Prostate gland (tissue), 2 donors: ENCODE results near the gene TBC1D5. TPM values are rescaled to one million over a fixed set of nuclear protein-coding genes. Genes with fewer than 3 reads are reported as not detected.

Source experiments
- DNase-seq: peaks from one replicate; pipeline ENCODE4 v3.0.0-alpha.2; 2019; ENCODE audit warnings: low spot score
- H3K27ac ChIP-seq, 2 donors: fragments of 200-600 bp; sonication (generic); 2 replicates each; pipeline ENCODE4 v1.5.1; 2017 to 2019
- H3K27me3 ChIP-seq: fragments of 200-600 bp; sonication (generic); replicated peaks from 2 replicates; pipeline ENCODE4 v1.5.1; 2019; ENCODE audit not compliant: insufficient read depth
- H3K36me3 ChIP-seq, 2 donors: fragments of 200-600 bp; sonication (generic); 1 replicate in 1 of 2; 2 replicates in 1 of 2; pipeline versions ENCODE4 v1.5.1 to v1.8.1; 2017 to 2019
- H3K4me1 ChIP-seq: fragments of 200-600 bp; sonication (generic); replicated peaks from 2 replicates; pipeline ENCODE4 v1.5.1; 2019
- H3K4me3 ChIP-seq, 2 donors: fragments of 200-600 bp; sonication (generic); 2 replicates each; pipeline ENCODE4 v1.5.1; 2017 to 2019
- H3K9me3 ChIP-seq: fragments of 200-600 bp; sonication (generic); 2 replicates; pipeline ENCODE4 v1.5.1; 2017
- POLR2A ChIP-seq: fragments of 450-650 bp; IDR thresholded peaks from one replicate; pipeline ENCODE4 v1.6.1; 2016; ENCODE audit warnings: antibody characterized with exemption, mild to moderate bottlenecking
- POLR2AphosphoS5 ChIP-seq: sonication (generic); formaldehyde crosslinking; IDR thresholded peaks from one replicate; pipeline ENCODE4 v1.6.1; 2017; ENCODE audit warnings: antibody characterized with exemption
- WGBS: methylation state at CpG from one replicate; pipeline ENCODE4 v1.1.5; 2018; 5-methylcytosine and 5-hydroxymethylcytosine counted together
- intact Hi-C: fragments of 100-400 bp; cut with DNase I; formaldehyde crosslinking; loops from one replicate; pipeline ENCODE4 v1.14.2; 2022
- total RNA-seq, 2 donors: library from RNA; depleted of rRNA; stranded (reverse); fragments of >200 nt; gene quantifications; one replicate each; pipeline ENCODE4 v1.1.0, GENCODE V29; 2016
- TF ChIP-seq, protein P1 (sequence below), 4 experiments: fragments of 200-600 bp in 2 of 4; fragments of 450-650 bp in 2 of 4; sonication (generic) in 2 of 4; IDR thresholded peaks; 1 replicate in 3 of 4; 2 replicates in 1 of 4; pipeline ENCODE4 v1.5.1; 2016 to 2019; ENCODE audit warnings: antibody characterized with exemption in 4 of 4, mild to moderate bottlenecking in 2 of 4, moderate library complexity in 2 of 4

TBC1D5 gene
- total RNA-seq, 2 donors from 2014 or later: 64.8 to 99.2 TPM

DNA sequence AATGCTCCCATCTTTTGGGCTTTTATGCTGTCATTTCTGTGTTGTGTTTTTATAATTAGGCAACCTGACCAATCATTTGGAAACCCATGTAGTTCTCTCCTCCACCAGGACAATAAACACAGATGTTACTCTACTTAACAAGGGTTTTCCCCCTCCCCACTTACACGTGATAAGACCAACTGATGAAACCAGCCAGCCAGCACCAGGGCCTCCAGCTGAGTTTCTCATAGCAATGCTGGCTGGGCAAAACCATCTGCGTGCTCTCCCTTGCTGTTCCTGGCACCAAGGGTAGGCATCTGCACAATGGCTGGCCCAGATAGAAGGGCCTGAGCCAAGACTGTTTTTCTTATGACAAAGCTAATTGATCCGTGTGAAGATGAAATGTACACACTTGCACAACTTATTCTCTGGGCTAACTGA, 547.2 kb downstream of the TBC1D5 start:
- no peak overlapping the region for H3K4me3 ChIP-seq
- H3K36me3 ChIP-seq: no peaks in the 10 kb centered on the region
- no peaks in the 10 kb centered on the region for H3K9me3 ChIP-seq
- intact Hi-C loops: no loop called here
- no peaks in the 10 kb centered on the region for H3K4me1 ChIP-seq
- DNase-seq: no peak
- WGBS: 33% methylated on average over 3 of the region's 3 CpGs
- no peak overlapping the region for H3K27ac ChIP-seq
- TF ChIP-seq POLR2A: no peak
- TF ChIP-seq POLR2AphosphoS5: no peak
- TF ChIP-seq, protein P1, sequence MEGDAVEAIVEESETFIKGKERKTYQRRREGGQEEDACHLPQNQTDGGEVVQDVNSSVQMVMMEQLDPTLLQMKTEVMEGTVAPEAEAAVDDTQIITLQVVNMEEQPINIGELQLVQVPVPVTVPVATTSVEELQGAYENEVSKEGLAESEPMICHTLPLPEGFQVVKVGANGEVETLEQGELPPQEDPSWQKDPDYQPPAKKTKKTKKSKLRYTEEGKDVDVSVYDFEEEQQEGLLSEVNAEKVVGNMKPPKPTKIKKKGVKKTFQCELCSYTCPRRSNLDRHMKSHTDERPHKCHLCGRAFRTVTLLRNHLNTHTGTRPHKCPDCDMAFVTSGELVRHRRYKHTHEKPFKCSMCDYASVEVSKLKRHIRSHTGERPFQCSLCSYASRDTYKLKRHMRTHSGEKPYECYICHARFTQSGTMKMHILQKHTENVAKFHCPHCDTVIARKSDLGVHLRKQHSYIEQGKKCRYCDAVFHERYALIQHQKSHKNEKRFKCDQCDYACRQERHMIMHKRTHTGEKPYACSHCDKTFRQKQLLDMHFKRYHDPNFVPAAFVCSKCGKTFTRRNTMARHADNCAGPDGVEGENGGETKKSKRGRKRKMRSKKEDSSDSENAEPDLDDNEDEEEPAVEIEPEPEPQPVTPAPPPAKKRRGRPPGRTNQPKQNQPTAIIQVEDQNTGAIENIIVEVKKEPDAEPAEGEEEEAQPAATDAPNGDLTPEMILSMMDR (IDR thresholded peaks at IDR 0.05): no peak
- no peaks in the 10 kb centered on the region for H3K27me3 ChIP-seq

DNA sequence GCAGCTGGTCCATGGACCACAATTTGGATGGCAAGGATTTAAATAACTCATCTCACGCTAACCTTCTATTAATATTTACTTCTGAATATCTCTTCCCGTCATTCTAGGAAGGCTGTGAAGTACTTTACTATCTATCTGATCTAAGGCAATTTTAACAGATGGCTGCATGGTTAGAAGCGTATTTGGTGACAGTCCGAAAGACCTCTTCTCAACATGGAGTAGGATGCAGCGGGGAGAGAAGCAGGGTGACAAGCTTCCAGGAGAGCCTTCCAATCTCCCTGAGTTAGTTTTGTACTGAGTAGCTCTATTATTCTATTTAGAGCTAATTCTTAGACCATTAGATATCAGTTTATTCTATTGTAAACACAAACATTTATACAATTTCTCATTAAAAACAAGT, 548.3 kb downstream of the TBC1D5 start:
- intact Hi-C loops: no loop called here
- Histone ChIP-seq H3K4me3 (no peak overlapping the region), H3K27ac (no peak overlapping the region), H3K4me1 (no peaks in the 10 kb centered on the region), H3K9me3 (no peaks in the 10 kb centered on the region), H3K36me3 (no peaks in the 10 kb centered on the region), H3K27me3 (no peaks in the 10 kb centered on the region)
- no peak for DNase-seq
- TF ChIP-seq, protein P1 (IDR thresholded peaks at IDR 0.05): no peak
- TF ChIP-seq POLR2AphosphoS5 (no peak), POLR2A (no peak)
- 83% methylated on average over 5 of the region's 5 CpGs for WGBS

DNA sequence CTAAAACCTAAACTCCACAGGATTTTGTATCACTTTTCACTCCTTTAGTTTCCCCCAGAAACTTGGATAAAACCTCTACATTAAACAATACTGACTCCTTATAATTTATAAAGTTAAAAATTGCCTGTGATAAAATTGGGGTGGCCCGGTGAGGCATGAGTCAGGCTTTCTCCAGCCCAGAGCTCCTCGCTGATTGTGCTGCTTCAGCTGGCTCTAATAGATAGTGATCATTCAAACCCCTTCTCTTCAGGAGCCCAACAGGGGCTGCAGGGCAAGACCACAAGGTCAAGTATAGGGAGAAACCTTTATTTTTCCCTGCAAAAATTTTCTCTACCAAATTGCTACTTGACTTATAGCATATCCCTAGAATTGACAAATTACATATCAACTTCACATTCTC, 549.4 kb downstream of the TBC1D5 start:
- H3K36me3 ChIP-seq: no peaks in the 10 kb centered on the region
- no peak overlapping the region for H3K4me3 ChIP-seq
- no peaks in the 10 kb centered on the region for H3K9me3 ChIP-seq
- H3K27me3 ChIP-seq: no peaks in the 10 kb centered on the region
- no peaks in the 10 kb centered on the region for H3K4me1 ChIP-seq
- 89% methylated on average over 2 of the region's 2 CpGs for WGBS
- TF ChIP-seq POLR2AphosphoS5: no peak
- TF ChIP-seq, protein P1 (IDR thresholded peaks at IDR 0.05): no peak
- no peak for TF ChIP-seq POLR2A
- H3K27ac ChIP-seq: no peak overlapping the region
- no peak for DNase-seq
- intact Hi-C loops: no loop called here

DNA sequence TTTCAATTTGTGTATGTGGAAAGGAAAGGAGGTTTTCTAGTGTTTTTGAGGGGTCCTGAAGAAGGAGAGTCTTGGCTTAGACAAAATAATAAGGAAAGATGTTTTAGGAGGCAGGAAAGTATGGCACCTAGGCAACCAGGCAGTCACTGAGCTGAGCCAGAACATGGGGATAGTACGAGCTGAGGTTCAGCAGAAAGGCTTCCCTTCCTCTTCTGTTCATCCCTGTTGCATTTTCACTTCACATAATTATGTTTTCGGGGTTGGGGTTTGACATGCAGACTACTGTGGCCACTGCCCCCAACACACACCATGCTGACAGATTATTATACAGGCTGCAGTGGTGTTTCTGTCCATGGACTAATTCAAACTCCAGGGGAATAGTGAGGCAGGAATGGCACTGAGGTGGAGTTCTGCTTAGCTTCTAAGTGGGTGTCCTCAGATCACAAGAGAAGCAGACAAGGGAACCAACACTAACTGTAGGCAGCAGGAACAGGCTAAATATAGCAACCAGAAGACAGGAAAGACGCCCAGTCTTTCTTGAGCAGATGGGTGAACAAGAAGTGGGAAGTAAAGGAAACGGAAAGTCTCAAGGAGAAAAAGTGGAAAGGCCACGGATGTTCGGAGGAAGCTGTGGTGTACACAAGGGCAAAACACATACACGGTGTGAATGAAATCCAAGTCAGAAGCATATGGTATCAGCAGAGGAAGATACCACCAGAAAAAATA, 551.9 kb downstream of the TBC1D5 start:
- no peak for DNase-seq
- no peaks in the 10 kb centered on the region for H3K9me3 ChIP-seq
- H3K4me3 ChIP-seq: no peak overlapping the region
- intact Hi-C loops: no loop called here
- no peaks in the 10 kb centered on the region for H3K27me3 ChIP-seq
- H3K36me3 ChIP-seq: no peaks in the 10 kb centered on the region
- 93% methylated on average over 7 of the region's 7 CpGs for WGBS
- no peak for TF ChIP-seq POLR2A
- TF ChIP-seq POLR2AphosphoS5: no peak
- TF ChIP-seq, protein P1 (IDR thresholded peaks at IDR 0.05): no peak
- H3K27ac ChIP-seq: no peak overlapping the region
- H3K4me1 ChIP-seq: no peaks in the 10 kb centered on the region

DNA sequence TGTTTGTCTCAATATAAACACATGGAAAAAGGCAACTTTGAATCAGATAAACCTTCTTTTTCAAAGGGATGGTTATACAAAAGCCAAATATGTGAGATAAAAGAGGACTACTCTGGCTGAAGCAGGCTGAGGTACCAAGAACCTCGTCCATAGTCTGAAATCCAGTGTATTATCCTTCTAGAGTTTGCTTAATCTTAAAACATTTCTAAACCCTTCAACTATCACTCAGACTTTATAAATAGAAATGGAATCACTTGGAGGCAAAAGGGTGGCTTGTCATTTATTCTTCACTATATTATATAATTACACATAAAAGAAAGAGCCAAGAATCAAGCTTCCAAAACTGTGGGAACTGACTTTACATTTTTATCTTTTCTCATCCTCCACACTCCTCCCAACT, 554.1 kb downstream of the TBC1D5 start:
- Histone ChIP-seq H3K4me3 (no peak overlapping the region), H3K9me3 (no peaks in the 10 kb centered on the region), H3K27me3 (no peaks in the 10 kb centered on the region), H3K27ac (no peak overlapping the region), H3K4me1 (no peaks in the 10 kb centered on the region), H3K36me3 (no peaks in the 10 kb centered on the region)
- 35% methylated on average over 1 of the region's 1 CpG for WGBS
- TF ChIP-seq, protein P1 (IDR thresholded peaks at IDR 0.05): no peak
- TF ChIP-seq POLR2A (no peak), POLR2AphosphoS5 (no peak)
- intact Hi-C loops: no loop called here
- no peak for DNase-seq
